Activated CD4-positive, alpha-beta memory T cell treated with anti-CD3 and anti-CD28 coated beads, Interleukin-2, amount 10 ng/mL, durations not matched to agents 7 days and 5 days (primary cell): ENCODE data around the gene CHST1. TPM values are rescaled to one million over a fixed set of nuclear protein-coding genes. Genes with fewer than 3 reads are reported as not detected.

Experiments
- CTCF ChIA-PET: fragments of 350-600 bp; sonication (Branson Sonifier 250); formaldehyde crosslinking; loops from one replicate; lab custom pipeline; 2021; ENCODE audit warnings: antibody characterized with exemption, inconsistent platforms; lab: Charles Lee
- POLR2A ChIA-PET: fragments of 350-600 bp; sonication (Branson Sonifier 250); formaldehyde crosslinking; loops from one replicate; lab custom pipeline; 2021; ENCODE audit warnings: antibody characterized with exemption; lab: Charles Lee
- DNase-seq: peaks from one replicate; pipeline ENCODE4 v3.0.0-alpha.2; 2020
- H3K27ac Mint-ChIP-seq: one replicate; pipeline ENCODE4 v1.8.0; 2021; ENCODE audit warnings: mild to moderate bottlenecking, mixed read lengths
- H3K27me3 Mint-ChIP-seq: one replicate; pipeline ENCODE4 v1.8.0; 2021; ENCODE audit warnings: mixed read lengths
- H3K36me3 Mint-ChIP-seq: one replicate; pipeline ENCODE4 v1.8.0; 2021; ENCODE audit warnings: low read depth, mixed read lengths
- H3K4me1 Mint-ChIP-seq: one replicate; pipeline ENCODE4 v1.8.0; 2021; ENCODE audit warnings: mixed read lengths
- H3K4me3 Mint-ChIP-seq: one replicate; pipeline ENCODE4 v1.8.0; 2021; ENCODE audit warnings: mild to moderate bottlenecking, mixed read lengths
- H3K9me3 Mint-ChIP-seq: one replicate; pipeline ENCODE4 v1.8.0; 2021; ENCODE audit warnings: mixed read lengths
- total RNA-seq, 2 experiments: library from RNA; stranded (reverse); gene quantifications; one replicate each; pipeline ENCODE4 v1.2.3, GENCODE V29; 2021

CHST1 gene
- total RNA-seq, 2 experiments from 2014 or later, result not detected

DNA sequence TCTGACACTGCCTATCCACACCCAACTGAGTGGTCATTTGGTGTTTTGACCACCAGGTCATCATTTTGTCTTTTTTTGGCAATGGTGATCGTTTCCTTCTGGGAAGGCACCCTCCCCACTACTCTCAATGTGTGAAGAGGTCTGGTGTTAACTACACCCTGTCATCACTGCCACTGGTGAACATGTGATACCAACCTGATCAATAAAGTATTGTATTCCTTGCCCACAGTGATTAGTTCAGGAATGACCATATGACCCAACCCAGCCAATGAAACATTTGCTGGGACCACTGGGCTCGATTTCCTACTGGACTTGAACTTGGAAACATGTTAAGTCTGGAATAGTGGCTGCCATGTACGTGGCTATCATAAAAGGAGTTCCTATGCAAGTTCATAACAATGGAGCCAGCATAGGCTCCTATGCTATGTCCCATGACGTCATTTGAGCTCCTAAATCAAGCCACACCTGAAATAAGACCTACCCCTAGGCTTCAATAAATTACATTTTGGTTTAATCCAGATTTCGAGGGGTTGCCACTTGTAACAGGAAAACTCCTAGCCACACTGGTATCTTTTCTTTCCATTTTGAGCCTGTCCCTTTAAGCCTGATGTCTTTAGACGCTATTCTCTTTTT, 51.1 kb downstream of the CHST1 start:
- ChIA-PET CTCF (no interaction called here), POLR2A (no interaction called here)
- Mint-ChIP-seq H3K4me3 (no peak overlapping the region), H3K9me3 (no peaks in the 10 kb centered on the region), H3K27me3 (peaks cover 26% of the 10 kb centered on the region), H3K4me1 (no peaks in the 10 kb centered on the region), H3K36me3 (no peaks in the 10 kb centered on the region), H3K27ac (no peak overlapping the region)
- DNase-seq, result no peak

DNA sequence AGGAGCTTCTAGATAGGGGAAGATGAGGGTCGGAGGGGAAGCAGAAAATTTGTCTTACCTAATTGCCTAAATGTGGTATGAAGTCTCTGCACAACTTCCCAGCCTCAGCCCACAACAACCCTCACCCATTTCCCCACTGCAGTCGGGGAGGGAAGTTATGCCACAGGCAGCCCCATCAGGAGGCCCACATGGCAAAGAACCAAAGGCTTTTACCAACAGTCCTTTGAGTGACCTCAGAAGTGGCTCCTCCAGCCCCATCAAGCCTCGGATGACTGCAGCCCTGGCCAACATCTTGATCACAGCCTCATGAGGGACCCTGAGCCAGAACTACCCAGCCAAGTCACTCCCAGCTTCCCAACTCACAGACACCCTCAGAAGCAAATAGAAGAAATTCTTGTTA, 54.8 kb downstream of the CHST1 start:
- Mint-ChIP-seq H3K4me1 (no peaks in the 10 kb centered on the region), H3K36me3 (no peaks in the 10 kb centered on the region), H3K9me3 (no peaks in the 10 kb centered on the region), H3K27me3 (peaks cover 21% of the 10 kb centered on the region), H3K4me3 (no peak overlapping the region), H3K27ac (no peak overlapping the region)
- ChIA-PET POLR2A (no interaction called here), CTCF (no interaction called here)
- no peak for DNase-seq

DNA sequence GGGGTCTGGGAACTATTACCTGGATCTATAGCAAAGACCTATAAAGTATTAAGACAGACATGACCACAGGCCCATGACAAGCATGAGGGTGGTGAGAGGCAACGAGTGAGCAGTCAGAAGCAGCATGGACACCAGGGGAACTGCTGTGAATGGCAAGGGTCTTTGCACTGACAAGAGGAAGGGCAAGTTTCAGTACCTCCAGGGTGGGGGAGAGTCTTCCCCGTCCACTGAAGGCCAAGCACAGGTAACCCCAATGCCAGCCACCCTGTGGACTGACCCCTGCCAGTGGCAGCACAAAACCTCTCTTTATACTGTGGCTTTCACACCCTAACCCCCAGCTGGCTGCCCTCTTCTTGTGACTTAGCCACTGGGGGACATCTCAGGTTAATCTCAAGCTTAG, 55.5 kb downstream of the CHST1 start:
- no peaks in the 10 kb centered on the region for H3K4me1 Mint-ChIP-seq
- H3K36me3 Mint-ChIP-seq, result no peaks in the 10 kb centered on the region
- H3K27ac Mint-ChIP-seq, result no peak overlapping the region
- DNase-seq, result no peak
- POLR2A ChIA-PET, result no interaction called here
- CTCF ChIA-PET, result no interaction called here
- no peaks in the 10 kb centered on the region for H3K9me3 Mint-ChIP-seq
- H3K4me3 Mint-ChIP-seq, result no peak overlapping the region
- peaks cover 25% of the 10 kb centered on the region for H3K27me3 Mint-ChIP-seq

DNA sequence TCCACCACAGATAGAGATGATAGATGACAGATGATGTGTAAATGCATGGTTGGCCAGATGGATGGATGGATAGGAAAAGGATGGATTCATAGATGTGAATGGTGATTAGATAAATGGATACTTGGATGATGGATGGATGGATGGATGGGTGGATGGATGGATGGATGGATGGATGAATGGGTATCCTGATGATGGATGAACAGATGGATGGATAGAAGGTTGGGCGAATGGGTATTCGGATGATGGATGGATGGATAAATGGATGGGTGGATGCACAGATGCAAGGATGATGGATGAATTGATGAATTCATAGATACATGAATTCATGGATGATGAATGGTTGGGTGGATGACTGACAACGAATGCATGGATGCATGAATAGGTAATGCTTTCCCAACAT, 56.1 kb downstream of the CHST1 start:
- H3K9me3 Mint-ChIP-seq, result no peaks in the 10 kb centered on the region
- DNase-seq, result no peak
- H3K4me3 Mint-ChIP-seq, result no peak overlapping the region
- peaks cover 25% of the 10 kb centered on the region for H3K27me3 Mint-ChIP-seq
- no peak overlapping the region for H3K27ac Mint-ChIP-seq
- no peaks in the 10 kb centered on the region for H3K4me1 Mint-ChIP-seq
- ChIA-PET CTCF (no interaction called here), POLR2A (no interaction called here)
- H3K36me3 Mint-ChIP-seq, result no peaks in the 10 kb centered on the region

DNA sequence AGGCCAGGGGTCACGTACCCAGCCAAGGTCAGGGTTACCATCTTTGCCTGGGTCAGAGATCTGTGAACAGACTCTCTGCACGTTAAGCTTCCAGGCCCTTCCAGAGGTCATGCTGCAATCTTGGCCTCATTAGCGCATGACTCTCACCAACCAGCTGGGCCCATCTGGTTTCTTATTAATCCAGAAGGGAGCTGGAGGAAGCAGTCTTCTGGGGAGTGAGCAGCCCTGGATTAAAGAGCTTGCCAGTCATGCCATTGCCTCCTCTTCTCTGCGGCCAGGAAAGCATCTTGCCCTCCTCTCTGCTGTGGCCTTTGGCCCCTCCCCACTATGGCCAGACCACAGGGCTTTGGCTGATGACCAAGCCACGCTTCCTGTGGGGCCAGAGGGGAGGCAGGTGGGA, 57.4 kb downstream of the CHST1 start:
- CTCF ChIA-PET, result no interaction called here
- H3K4me1 Mint-ChIP-seq, result no peaks in the 10 kb centered on the region
- no peak for DNase-seq

DNA sequence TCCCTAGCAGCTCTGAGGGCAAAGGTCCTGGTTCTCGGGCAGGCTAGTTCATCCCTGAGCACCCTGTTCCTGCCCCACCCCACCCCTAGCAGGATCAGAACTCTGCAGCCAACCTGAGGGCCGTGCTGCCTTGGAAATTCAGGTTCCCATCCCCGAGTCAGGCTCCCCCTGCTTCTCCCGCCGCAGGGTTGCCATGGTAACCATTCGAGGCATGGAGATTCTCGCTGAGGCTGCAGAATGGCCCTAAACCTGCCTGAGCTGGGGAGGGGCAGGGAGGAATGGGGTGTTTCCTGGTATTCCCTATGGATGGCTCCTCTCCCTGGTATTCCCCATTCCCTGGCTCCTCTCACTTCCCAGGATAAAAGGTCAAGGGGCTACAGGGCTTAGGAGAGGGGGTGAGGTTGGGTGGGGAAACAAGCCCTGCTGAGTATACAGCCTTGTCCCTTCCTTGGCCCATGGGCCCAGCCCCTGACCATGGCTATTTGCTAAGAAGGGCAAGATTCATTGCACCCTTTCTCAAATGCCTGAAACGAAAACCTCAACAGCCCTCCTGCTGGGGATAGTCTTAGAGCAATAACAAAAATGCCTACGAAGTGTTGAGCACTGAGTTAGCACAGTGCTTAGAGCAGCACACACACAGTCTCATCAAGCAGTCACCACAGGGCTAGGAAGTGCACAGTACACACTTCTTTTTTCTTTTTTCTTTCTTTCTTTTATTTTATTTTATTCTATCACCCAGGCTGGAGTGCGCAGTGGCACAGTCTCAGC, 58.7 kb downstream of the CHST1 start:
- ChIA-PET CTCF (no interaction called here), POLR2A (no interaction called here)
- Mint-ChIP-seq H3K27ac (no peak overlapping the region), H3K36me3 (no peaks in the 10 kb centered on the region), H3K4me1 (no peaks in the 10 kb centered on the region), H3K27me3 (peaks cover 28% of the 10 kb centered on the region), H3K9me3 (no peaks in the 10 kb centered on the region), H3K4me3 (no peak overlapping the region)
- no peak for DNase-seq

More for the DNA sequence above, 57.4 kb downstream of the CHST1 start:
- Mint-ChIP-seq H3K27ac (no peak overlapping the region), H3K36me3 (no peaks in the 10 kb centered on the region), H3K9me3 (no peaks in the 10 kb centered on the region), H3K27me3 (peaks cover 31% of the 10 kb centered on the region), H3K4me3 (no peak overlapping the region)
- POLR2A ChIA-PET, result no interaction called here

DNA sequence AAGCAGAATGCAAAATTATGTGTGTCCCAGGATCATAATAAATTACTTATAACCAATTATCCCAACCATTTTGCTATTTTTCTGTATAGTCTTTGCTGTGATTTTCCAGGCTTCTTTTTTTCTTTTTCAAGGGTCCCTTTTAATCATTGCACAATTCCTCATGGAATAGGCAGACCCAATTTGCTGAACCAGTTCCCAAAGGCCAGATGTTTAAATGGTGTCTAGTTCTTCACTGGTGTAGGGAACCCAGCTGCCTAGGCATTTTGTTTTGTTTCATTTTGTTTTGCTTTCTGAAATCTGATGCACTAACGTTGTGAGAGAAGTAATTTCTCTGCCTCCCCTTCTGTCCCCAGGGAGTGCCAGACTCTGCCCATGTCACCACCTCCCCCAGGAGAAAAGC, 60.4 kb downstream of the CHST1 start:
- H3K27me3 Mint-ChIP-seq, result peaks cover 26% of the 10 kb centered on the region
- ChIA-PET CTCF (no interaction called here), POLR2A (no interaction called here)
- no peaks in the 10 kb centered on the region for H3K4me1 Mint-ChIP-seq
- H3K27ac Mint-ChIP-seq, result no peak overlapping the region
- no peak for DNase-seq
- H3K9me3 Mint-ChIP-seq, result no peaks in the 10 kb centered on the region
- no peak overlapping the region for H3K4me3 Mint-ChIP-seq
- H3K36me3 Mint-ChIP-seq, result no peaks in the 10 kb centered on the region

DNA sequence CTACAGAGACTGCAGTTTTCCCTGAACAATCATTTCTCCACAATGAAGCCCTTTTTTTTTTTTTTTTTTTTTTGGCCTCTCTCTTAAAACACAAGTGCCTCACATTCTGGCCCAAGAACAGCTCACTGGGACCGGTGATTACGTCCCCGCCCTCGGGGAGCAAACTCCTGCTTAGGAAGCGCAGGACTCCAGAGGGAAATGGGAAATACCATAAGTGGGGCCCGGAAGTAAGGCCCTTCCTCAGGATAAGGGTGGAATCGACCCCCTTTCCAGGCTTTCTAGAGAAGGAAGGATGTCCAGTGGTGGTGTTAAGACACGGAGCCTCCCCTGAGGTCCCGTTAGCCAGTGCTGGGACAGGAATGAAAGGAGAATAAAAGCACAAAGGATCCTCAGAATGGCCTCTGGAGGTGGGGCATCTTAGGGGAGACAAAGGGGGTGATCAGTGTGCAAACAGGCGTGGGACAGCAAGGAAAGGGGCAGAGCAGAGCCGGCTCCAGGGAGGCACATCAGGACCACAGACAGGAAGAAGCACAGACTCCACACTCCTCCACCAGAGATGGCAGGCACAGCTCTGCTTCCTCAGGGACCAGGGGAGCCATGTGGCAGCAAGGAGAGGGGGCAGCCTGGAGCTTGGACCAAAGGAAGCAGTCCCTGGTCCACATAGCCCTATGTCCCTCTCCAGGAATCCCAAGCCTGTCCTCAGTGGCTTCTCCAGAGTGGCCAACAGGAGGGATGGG, 61.3 kb downstream of the CHST1 start:
- Mint-ChIP-seq H3K27me3 (peaks cover 19% of the 10 kb centered on the region), H3K36me3 (no peaks in the 10 kb centered on the region)

DNA sequence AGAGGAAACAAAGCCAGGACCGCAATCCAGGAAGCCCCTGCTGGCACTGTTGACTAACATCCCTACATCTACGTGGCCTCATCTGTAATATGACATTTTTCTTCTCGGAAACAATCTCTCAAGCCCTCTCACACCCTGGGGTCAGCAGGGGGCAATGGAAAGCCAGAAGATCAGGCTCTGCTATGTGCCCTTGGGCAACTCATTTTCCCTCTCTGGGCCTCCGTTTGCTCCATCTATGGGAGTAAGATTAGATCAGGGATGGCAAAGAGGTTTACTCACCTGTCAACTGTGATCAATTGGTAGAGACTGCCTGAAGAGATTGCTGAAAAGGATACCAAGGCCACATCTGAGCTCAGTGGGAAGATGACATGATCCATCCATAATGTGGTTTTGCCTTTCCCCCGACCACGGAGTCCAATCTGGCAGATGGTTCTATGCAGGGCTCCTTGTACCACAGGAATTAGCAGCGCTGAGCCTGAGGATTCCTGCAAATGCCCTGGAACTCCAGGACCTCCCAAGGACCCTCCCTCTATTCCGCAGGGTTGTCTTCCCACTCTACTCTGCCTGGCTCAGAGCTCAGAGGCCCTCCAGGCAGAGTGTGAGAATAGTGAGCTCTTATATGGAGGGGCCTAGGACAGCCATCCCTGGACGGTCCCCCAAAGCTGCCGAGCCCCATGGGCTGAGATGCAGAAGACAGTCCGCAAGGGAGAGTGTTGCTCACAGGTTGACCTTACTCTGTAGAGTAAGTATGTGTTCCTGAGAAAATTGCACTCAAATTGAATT, 66.1 kb downstream of the CHST1 start:
- ChIA-PET POLR2A (no interaction called here), CTCF (no interaction called here)
- Mint-ChIP-seq H3K9me3 (no peaks in the 10 kb centered on the region), H3K27ac (no peak overlapping the region), H3K27me3 (peaks cover 15% of the 10 kb centered on the region), H3K4me1 (no peaks in the 10 kb centered on the region), H3K36me3 (no peaks in the 10 kb centered on the region), H3K4me3 (no peak overlapping the region)
- no peak for DNase-seq

More for the DNA sequence above, 61.3 kb downstream of the CHST1 start:
- Mint-ChIP-seq H3K9me3 (no peaks in the 10 kb centered on the region), H3K4me1 (no peaks in the 10 kb centered on the region), H3K27ac (no peak overlapping the region), H3K4me3 (no peak overlapping the region)
- DNase-seq, result no peak
- POLR2A ChIA-PET, result no interaction called here
- CTCF ChIA-PET, result interaction anchor here (0.7 kb wide), 1 partner anchor 823 kb away, joined by 3 read pairs; no protein-coding TSS in a partner anchor

Other genes with a start within 250 kb of the CHST1 start
- gene SLC35C1, start 139.5 kb upstream of the CHST1 start, total RNA-seq, result 10 to 100 TPM; 15.0 to 17.5 TPM
- gene CRY2, start 181.9 kb upstream of the CHST1 start, total RNA-seq, result 10 to 100 TPM; 18.4 to 22.7 TPM
- under 1 TPM; 0.48 to 0.50 TPM for gene MAPK8IP1, start 220.0 kb upstream of the CHST1 start, total RNA-seq
- 1 to 10 TPM; 1.5 to 2.3 TPM for gene FREY1, start 241.6 kb upstream of the CHST1 start, total RNA-seq